ENCODE measurements around the gene CCL26.
"Not testable (repeated sequence)": the region's sequence is repeated elsewhere in the genome, so short reads cannot be mapped to it uniquely, and the experiment has no call there.

Gene CCL26

GRCh38 chr7:75738604-75738974 lies 33.4 kb downstream of the CCL26 start, which contains the start of gene HIP1:
Gene HIP1 (minus strand): TSS chr7:75738941. CDS start chr7:75738920, 21 bp downstream.
- DNase-seq: no peak

GRCh38 chr7:75737856-75738603 lies 34.0 kb downstream of the CCL26 start:
- DNase-seq: no peak

GRCh38 chr7:75735581-75736350 lies 36.2 kb downstream of the CCL26 start:
- no peak for DNase-seq

GRCh38 chr7:75734586-75735458 lies 37.2 kb downstream of the CCL26 start:
- DNase-seq: no peak

GRCh38 chr7:75732764-75733630 lies 39.0 kb downstream of the CCL26 start:
- DNase-seq: no peak

- no peak for DNase-seq
These were observed 39.9 kb downstream of the CCL26 start for GRCh38 chr7:75732016-75732521.

GRCh38 chr7:75729851-75730274 lies 42.1 kb downstream of the CCL26 start:
- no peak for DNase-seq

- no peak for DNase-seq
These were observed 44.0 kb downstream of the CCL26 start for GRCh38 chr7:75727881-75728593.

GRCh38 chr7:75727351-75727750 lies 44.7 kb downstream of the CCL26 start:
- DNase-seq: not testable (repeated sequence)

- DNase-seq: no peak
These were observed 46.7 kb downstream of the CCL26 start for GRCh38 chr7:75725306-75725705.

- DNase-seq: no peak
These were observed 48.6 kb downstream of the CCL26 start for GRCh38 chr7:75723444-75723843.

GRCh38 chr7:75722373-75722772 lies 49.6 kb downstream of the CCL26 start:
- DNase-seq: no peak

- DNase-seq: not testable (repeated sequence)
These were observed 50.1 kb downstream of the CCL26 start for GRCh38 chr7:75721922-75722321.

- DNase-seq: no peak
These were observed 50.6 kb downstream of the CCL26 start for GRCh38 chr7:75721426-75721825.

- DNase-seq: no peak
These were observed 52.4 kb downstream of the CCL26 start for GRCh38 chr7:75719626-75720025.

Data from NCI-H524 treated with DMSO at 0.1 percent for 48 hours (cell line).